Body of pancreas (tissue), 4 donors: ENCODE measurements around the gene RILPL1.

Experiments used
- CTCF ChIP-seq, 7 experiments: fragments of 450-650 bp in 4 of 7; fragments of 200-600 bp in 3 of 7; sonication (generic) in 3 of 7; IDR thresholded peaks; one replicate each; pipeline ENCODE4 v1.5.1; 2016 to 2019; ENCODE audit warnings: antibody characterized with exemption in 7 of 7
- POLR2A ChIP-seq, 3 donors: fragments of 450-650 bp; IDR thresholded peaks; one replicate each; pipeline ENCODE4 v1.6.1; 2016; ENCODE audit warnings: antibody characterized with exemption in 3 of 3, mild to moderate bottlenecking in 2 of 3

- TF ChIP-seq CTCF (IDR thresholded peaks at IDR 0.05) (no peak), POLR2A (IDR thresholded peaks at IDR 0.05) (no peak)
Observed at GRCh38 chr12:123442774-123443173, 90.7 kb downstream of the RILPL1 start.
